ENCODE data around the gene HCN1. TPM values are rescaled to one million over a fixed set of nuclear protein-coding genes. Genes with fewer than 3 reads are reported as not detected.

Gene HCN1
- total RNA-seq, 2 donors from 2014 or later = 0.52 to 3.0 TPM

DNA sequence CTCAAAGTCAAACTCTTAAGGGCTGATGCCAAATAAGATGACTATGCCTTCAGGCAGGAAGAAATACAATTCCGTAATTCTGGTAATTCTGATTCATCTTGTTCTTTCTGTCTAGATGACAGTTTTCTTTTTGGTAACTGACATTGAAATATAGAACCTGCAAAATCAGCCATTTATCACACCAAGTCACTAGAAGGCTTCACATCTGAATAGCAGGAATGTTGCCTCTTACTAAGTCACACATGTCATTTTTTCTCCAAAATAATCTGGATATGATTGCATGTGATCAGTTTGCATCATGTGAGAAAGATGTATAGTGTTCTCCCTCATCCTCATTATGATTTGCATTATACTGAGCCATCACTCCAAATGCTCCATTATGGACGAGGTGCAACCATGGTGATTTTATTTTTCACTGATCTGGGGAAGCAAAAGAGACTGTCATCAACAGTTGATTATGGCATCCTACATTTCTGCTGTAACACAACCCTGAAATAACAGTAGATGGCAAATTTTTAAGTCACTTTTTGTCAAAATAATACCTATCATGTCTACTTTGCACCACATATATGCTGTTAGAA, 69.0 kb downstream of the HCN1 start:
- WGBS, 2 donors = 72 to 78% methylated on average over 2 of the region's 2 CpGs
- no peak overlapping the region for H3K27ac ChIP-seq
- no peaks in the 10 kb centered on the region for H3K27me3 ChIP-seq
- H3K9me3 ChIP-seq = no peaks in the 10 kb centered on the region
- H3K4me3 ChIP-seq = no peak overlapping the region
- ATAC-seq = no peak
- DNase-seq = no peak
- TF ChIP-seq CTCF (IDR thresholded peaks at IDR 0.05) (no peak), POLR2A (IDR thresholded peaks at IDR 0.05) (no peak)
- no peaks in the 10 kb centered on the region for H3K36me3 ChIP-seq (replicated peaks in 1 of 2; ENCODE audit: insufficient read depth in 1 of 2, low read depth in 2 of 2)
- intact Hi-C loops (cut with DNase I) = no loop called here
- H3K4me1 ChIP-seq = peaks cover 4% of the 10 kb centered on the region

GRCh38 chr5:45623832-45624231, 72.3 kb downstream of the HCN1 start:
- DNase-seq = peak in 3 of 4 donors; percentile 13 to 54 (median 48)
- intact Hi-C loops (cut with DNase I) = no loop called here
- 18 to 26% methylated on average over 1 of the region's 1 CpG for WGBS, 2 donors

GRCh38 chr5:45622365-45622764, 73.8 kb downstream of the HCN1 start:
- intact Hi-C loops (cut with DNase I) = no loop called here
- Histone ChIP-seq H3K9me3 (no peaks in the 10 kb centered on the region), H3K4me3 (no peak overlapping the region)

More at GRCh38 chr5:45623832-45624231, 72.3 kb downstream of the HCN1 start:
- no peaks in the 10 kb centered on the region for H3K27me3 ChIP-seq
- H3K36me3 ChIP-seq (replicated peaks in 1 of 2; ENCODE audit: insufficient read depth in 1 of 2, low read depth in 2 of 2) = no peaks in the 10 kb centered on the region
- H3K9me3 ChIP-seq = no peaks in the 10 kb centered on the region
- no peak overlapping the region for H3K27ac ChIP-seq
- no peak for TF ChIP-seq CTCF (IDR thresholded peaks at IDR 0.05)
- TF ChIP-seq POLR2A (IDR thresholded peaks at IDR 0.05) = no peak
- peak; percentile 80 for ATAC-seq
- H3K4me3 ChIP-seq = no peak overlapping the region
- peaks cover 4% of the 10 kb centered on the region for H3K4me1 ChIP-seq

GRCh38 chr5:45617859-45618416, 78.2 kb downstream of the HCN1 start:
- DNase-seq (no peak), ATAC-seq (no peak)
- Histone ChIP-seq H3K27ac (no peak overlapping the region), H3K27me3 (no peaks in the 10 kb centered on the region), H3K4me3 (no peak overlapping the region), H3K4me1 (no peaks in the 10 kb centered on the region), H3K36me3 (replicated peaks in 1 of 2; ENCODE audit: insufficient read depth in 1 of 2, low read depth in 2 of 2) (no peaks in the 10 kb centered on the region), H3K9me3 (no peaks in the 10 kb centered on the region)
- TF ChIP-seq POLR2A (IDR thresholded peaks at IDR 0.05) (no peak), CTCF (IDR thresholded peaks at IDR 0.05) (no peak)
- 78 to 80% methylated on average over 3 of the region's 3 CpGs for WGBS, 2 donors
- intact Hi-C loops (cut with DNase I) = no loop called here

More at GRCh38 chr5:45622365-45622764, 73.8 kb downstream of the HCN1 start:
- TF ChIP-seq CTCF (IDR thresholded peaks at IDR 0.05) (no peak), POLR2A (IDR thresholded peaks at IDR 0.05) (no peak)
- Histone ChIP-seq H3K36me3 (replicated peaks in 1 of 2; ENCODE audit: insufficient read depth in 1 of 2, low read depth in 2 of 2) (no peaks in the 10 kb centered on the region), H3K27me3 (no peaks in the 10 kb centered on the region), H3K27ac (no peak overlapping the region), H3K4me1 (peaks cover 4% of the 10 kb centered on the region)
- no peak for ATAC-seq
- DNase-seq = no peak

DNA sequence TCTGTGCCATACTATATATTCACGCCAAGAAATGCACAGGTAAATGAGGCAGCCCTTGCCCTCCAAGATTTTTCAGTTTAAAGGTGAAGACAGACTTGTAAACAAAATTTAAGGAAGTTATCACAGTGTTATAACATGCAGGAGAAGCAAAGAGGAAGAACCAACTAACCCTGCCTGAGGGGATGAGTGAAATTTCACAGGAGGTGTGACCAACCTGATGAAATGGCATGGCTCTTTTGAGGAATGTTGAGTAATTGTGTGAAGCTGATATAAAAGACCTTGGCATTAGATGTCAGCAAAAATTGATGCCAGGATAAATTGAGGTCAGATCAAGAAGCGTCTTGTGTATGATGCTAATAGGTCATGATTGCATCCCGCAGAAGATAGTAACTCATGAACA, 86.5 kb downstream of the HCN1 start:
- TF ChIP-seq POLR2A (IDR thresholded peaks at IDR 0.05) (no peak), CTCF (IDR thresholded peaks at IDR 0.05) (no peak)
- Histone ChIP-seq H3K36me3 (replicated peaks in 1 of 2; ENCODE audit: insufficient read depth in 1 of 2, low read depth in 2 of 2) (no peaks in the 10 kb centered on the region), H3K27ac (no peak overlapping the region), H3K27me3 (no peaks in the 10 kb centered on the region), H3K4me1 (no peaks in the 10 kb centered on the region), H3K9me3 (no peaks in the 10 kb centered on the region), H3K4me3 (no peak overlapping the region)
- ATAC-seq = no peak
- no peak for DNase-seq
- WGBS, 2 donors = 68 to 83% methylated on average over 3 of the region's 3 CpGs
- intact Hi-C loops (cut with DNase I) = no loop called here
